ENCODE data around the gene PNMA6E.

GRCh38 chrX:153387345-153387744 is 13.8 kb downstream of the PNMA6E start:
- TF ChIP-seq POLR2A (IDR thresholded peaks at IDR 0.05; ENCODE audit: low read depth, low read length) (no peak), POLR2AphosphoS5 (IDR thresholded peaks at IDR 0.05; ENCODE audit: low read depth, low read length) (no peak), TAF1 (IDR thresholded peaks at IDR 0.05; ENCODE audit: low read depth, low read length) (no peak), SPI1 (IDR thresholded peaks at IDR 0.05; ENCODE audit: low read depth, low read length) (no peak), POU2F2 (IDR thresholded peaks at IDR 0.05; ENCODE audit: low read depth, low read length) (no peak)

All from GM12891 (cell line).